Measurements from ENCODE around the gene LRSAM1.

Gene LRSAM1

GRCh38 chr9:127539982-127540663, 88.8 kb downstream of the LRSAM1 start:
- H3K36me3 Mint-ChIP-seq (ENCODE audit: insufficient read depth): peaks cover 1% of the 10 kb centered on the region
- ATAC-seq (replicated peaks; ENCODE audit: extremely low read depth, poor library complexity, severe bottlenecking): no peak
- no peaks in the 10 kb centered on the region for H3K9me3 Mint-ChIP-seq

DNA sequence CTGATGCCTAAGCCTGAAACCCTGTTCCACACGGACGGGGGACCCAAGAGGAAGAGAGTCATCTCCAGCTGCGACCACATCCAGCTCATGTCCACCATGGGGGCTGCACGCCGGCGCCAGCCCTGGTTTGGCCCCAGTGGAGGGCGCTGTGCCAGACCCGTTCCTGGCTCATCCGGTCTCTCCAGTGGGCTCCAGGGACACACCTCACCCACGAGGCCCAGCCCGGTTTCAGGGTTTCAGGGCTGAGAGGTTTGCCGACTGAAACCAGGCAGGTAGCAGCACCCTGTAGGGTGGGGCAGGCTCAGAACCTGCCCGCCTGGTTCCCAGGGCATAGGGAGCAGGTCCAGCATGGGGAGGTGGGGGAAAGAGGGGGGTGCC, 89.3 kb downstream of the LRSAM1 start:
- Mint-ChIP-seq H3K27ac (ENCODE audit: low read depth) (no peak overlapping the region), H3K36me3 (ENCODE audit: insufficient read depth) (peaks cover 1% of the 10 kb centered on the region), H3K27me3 (no peaks in the 10 kb centered on the region), H3K4me1 (peaks cover 5% of the 10 kb centered on the region), H3K9me3 (no peaks in the 10 kb centered on the region), H3K4me3 (no peak overlapping the region)
- no peak for DNase-seq (ENCODE audit: low spot score in 2 of 2)
- ATAC-seq (replicated peaks; ENCODE audit: extremely low read depth, poor library complexity, severe bottlenecking): no peak

More at GRCh38 chr9:127539982-127540663, 88.8 kb downstream of the LRSAM1 start:
- Mint-ChIP-seq H3K4me3 (no peak overlapping the region), H3K27ac (ENCODE audit: low read depth) (no peak overlapping the region), H3K27me3 (no peaks in the 10 kb centered on the region), H3K4me1 (peaks cover 5% of the 10 kb centered on the region)
- DNase-seq (ENCODE audit: low spot score in 2 of 2): no peak

DNA sequence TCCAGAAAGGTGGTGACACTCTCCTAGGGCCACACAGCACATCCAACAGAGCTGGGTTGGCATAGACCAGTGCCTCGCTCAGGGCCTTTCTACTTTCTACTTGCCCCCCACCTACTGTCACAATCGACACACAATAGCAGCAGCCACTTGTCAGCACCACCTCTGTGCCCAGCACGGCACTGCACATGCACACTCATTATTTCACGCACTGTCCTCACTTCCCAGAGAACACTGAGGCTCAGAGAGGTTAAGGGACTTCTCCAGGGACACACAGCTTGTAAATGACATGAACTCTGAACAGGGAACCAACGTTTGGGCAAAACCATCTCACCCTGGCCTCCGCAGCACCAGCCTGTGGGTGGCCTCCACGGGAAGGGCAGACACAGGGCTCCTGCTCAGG, 89.9 kb downstream of the LRSAM1 start:
- Mint-ChIP-seq H3K36me3 (ENCODE audit: insufficient read depth) (peaks cover 1% of the 10 kb centered on the region), H3K27ac (ENCODE audit: low read depth) (no peak overlapping the region), H3K4me1 (peaks cover 5% of the 10 kb centered on the region), H3K4me3 (no peak overlapping the region), H3K9me3 (no peaks in the 10 kb centered on the region), H3K27me3 (no peaks in the 10 kb centered on the region)
- ATAC-seq (replicated peaks; ENCODE audit: extremely low read depth, poor library complexity, severe bottlenecking) (no peak), DNase-seq (ENCODE audit: low spot score in 2 of 2) (no peak)

DNA sequence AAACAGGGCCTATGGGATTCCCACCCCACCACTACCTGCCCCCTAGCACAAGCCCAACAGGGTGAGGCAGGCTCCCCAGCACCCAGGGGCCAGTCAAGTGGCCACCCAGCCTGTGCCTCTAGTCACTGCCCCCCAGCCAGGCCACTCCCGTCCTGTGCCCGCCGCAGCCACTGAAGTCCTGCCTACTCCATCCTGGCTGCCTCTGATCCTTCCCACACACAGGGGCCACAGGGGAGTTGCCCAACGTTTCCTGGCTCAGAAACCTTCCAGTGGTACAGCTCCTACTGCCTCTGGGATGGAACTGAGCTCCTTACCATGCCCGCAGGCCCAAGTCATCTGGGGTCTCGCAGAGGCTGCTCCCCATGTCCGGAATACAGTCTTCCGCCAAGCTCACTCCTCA, 90.6 kb downstream of the LRSAM1 start:
- ATAC-seq (replicated peaks; ENCODE audit: extremely low read depth, poor library complexity, severe bottlenecking) (no peak), DNase-seq (ENCODE audit: low spot score in 2 of 2) (no peak)
- Mint-ChIP-seq H3K36me3 (ENCODE audit: insufficient read depth) (peaks cover 1% of the 10 kb centered on the region), H3K27me3 (no peaks in the 10 kb centered on the region), H3K27ac (ENCODE audit: low read depth) (no peak overlapping the region), H3K9me3 (no peaks in the 10 kb centered on the region), H3K4me1 (peaks cover 5% of the 10 kb centered on the region), H3K4me3 (no peak overlapping the region)

DNA sequence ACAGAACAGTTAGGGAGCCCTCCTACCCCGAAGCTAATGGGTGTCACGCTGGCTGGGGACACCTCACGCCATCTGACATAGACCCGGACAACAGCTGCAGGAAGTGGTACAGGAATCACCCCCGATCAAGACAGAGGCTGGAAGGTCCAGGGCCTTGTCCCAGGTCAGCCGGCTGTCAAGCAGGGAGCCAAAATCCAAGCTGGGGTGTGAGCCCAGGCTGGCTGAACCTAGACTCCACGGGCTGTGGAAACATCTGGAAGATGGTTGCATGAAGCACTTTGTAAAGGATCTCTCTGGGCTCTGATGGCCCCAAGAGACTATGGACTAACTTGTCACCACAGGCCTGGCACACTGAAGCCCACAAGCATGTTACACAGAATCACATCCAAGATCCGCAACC, 91.9 kb downstream of the LRSAM1 start:
- H3K9me3 Mint-ChIP-seq: no peaks in the 10 kb centered on the region
- DNase-seq (ENCODE audit: low spot score in 2 of 2) (no peak), ATAC-seq (replicated peaks; ENCODE audit: extremely low read depth, poor library complexity, severe bottlenecking) (no peak)
- H3K27ac Mint-ChIP-seq (ENCODE audit: low read depth): peak overlapping the region; percentile 7
- peaks cover 1% of the 10 kb centered on the region for H3K36me3 Mint-ChIP-seq (ENCODE audit: insufficient read depth)
- H3K4me3 Mint-ChIP-seq: no peak overlapping the region
- H3K27me3 Mint-ChIP-seq: no peaks in the 10 kb centered on the region
- peaks cover 5% of the 10 kb centered on the region for H3K4me1 Mint-ChIP-seq

- H3K4me1 Mint-ChIP-seq: peaks cover 5% of the 10 kb centered on the region
- no peaks in the 10 kb centered on the region for H3K27me3 Mint-ChIP-seq
- H3K4me3 Mint-ChIP-seq: no peak overlapping the region
These were observed 92.7 kb downstream of the LRSAM1 start for GRCh38 chr9:127543973-127544533.

GRCh38 chr9:127545196-127546124, 94.2 kb downstream of the LRSAM1 start:
- H3K36me3 Mint-ChIP-seq (ENCODE audit: insufficient read depth): peaks cover 4% of the 10 kb centered on the region
- peak overlapping the region; percentile 79 for H3K27ac Mint-ChIP-seq (ENCODE audit: low read depth)
- peaks cover 10% of the 10 kb centered on the region for H3K4me1 Mint-ChIP-seq
- DNase-seq (ENCODE audit: low spot score in 2 of 2) (no peak), ATAC-seq (replicated peaks; ENCODE audit: extremely low read depth, poor library complexity, severe bottlenecking) (no peak)
- H3K4me3 Mint-ChIP-seq: no peak overlapping the region
- H3K9me3 Mint-ChIP-seq: no peaks in the 10 kb centered on the region
- H3K27me3 Mint-ChIP-seq: no peaks in the 10 kb centered on the region

More at GRCh38 chr9:127543973-127544533, 92.7 kb downstream of the LRSAM1 start:
- peaks cover 1% of the 10 kb centered on the region for H3K36me3 Mint-ChIP-seq (ENCODE audit: insufficient read depth)
- DNase-seq (ENCODE audit: low spot score in 2 of 2) (no peak), ATAC-seq (replicated peaks; ENCODE audit: extremely low read depth, poor library complexity, severe bottlenecking) (no peak)
- peak overlapping the region; percentile 7 for H3K27ac Mint-ChIP-seq (ENCODE audit: low read depth)
- H3K9me3 Mint-ChIP-seq: no peaks in the 10 kb centered on the region

DNA sequence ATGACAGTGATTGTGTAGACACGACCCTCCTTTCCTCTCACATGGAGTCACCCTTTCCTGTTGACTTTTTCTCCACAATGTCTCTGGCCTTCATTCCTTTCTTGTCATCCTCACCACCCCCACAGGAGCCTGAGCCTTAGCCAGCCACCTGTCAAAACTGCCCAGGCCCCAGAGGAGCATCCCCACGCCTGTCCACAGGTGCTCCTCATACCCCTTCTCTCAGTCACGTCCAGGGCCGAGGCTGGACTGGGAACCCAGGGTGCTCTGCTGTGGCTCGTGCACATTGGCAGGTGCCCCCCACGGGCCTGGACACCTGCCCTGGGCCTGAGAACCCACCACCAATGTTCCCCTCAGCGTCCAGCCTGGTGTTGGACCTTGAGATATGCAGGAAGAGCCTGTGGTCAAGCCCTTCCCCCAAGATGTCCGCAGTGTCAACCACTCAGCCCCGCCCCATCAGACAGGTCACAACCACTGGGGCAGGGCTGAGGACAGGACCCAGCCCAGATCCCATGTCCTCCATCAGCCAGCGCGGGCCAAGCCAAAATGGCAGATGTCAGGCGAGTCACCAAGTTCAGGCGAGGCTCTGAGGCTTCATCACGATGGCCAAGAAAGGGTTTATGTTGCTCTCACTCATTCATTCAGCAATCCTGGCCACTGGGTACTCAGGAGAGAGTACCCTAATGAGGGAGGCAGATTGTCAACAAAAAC, 95.0 kb downstream of the LRSAM1 start:
- Mint-ChIP-seq H3K4me1 (peaks cover 11% of the 10 kb centered on the region), H3K4me3 (no peak overlapping the region), H3K27me3 (no peaks in the 10 kb centered on the region)

DNA sequence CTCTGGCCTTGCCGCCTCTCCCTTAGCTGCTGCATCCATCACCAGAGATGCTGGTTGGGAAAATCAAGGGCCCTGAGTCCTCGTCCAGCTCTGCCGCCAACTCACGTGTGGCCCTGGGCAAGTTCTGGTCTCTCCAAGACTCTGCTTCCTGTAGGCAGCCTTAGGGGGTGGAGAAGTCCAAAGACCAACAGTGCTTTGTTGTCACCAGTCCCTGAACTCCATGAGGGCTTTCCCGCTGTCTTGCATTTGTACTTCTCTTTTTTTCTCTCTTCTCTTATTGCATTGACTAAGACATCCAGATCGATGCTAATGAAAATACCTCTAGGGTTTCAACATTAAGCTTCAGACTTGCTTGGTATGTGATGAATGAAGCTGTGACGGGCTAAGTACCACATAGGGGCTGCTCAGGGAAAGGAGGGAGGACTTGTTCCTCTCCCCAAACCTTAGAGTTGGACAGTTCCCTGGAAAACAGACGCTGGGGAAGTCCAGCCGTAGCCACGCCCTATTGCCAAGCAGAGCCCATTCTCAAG, 97.1 kb downstream of the LRSAM1 start:
- H3K36me3 Mint-ChIP-seq (ENCODE audit: insufficient read depth): peaks cover 4% of the 10 kb centered on the region
- H3K4me1 Mint-ChIP-seq: peaks cover 6% of the 10 kb centered on the region
- H3K9me3 Mint-ChIP-seq: no peaks in the 10 kb centered on the region
- H3K27ac Mint-ChIP-seq (ENCODE audit: low read depth): no peak overlapping the region
- ATAC-seq (replicated peaks; ENCODE audit: extremely low read depth, poor library complexity, severe bottlenecking): no peak
- H3K4me3 Mint-ChIP-seq: no peak overlapping the region
- no peak for DNase-seq (ENCODE audit: low spot score in 2 of 2)
- no peaks in the 10 kb centered on the region for H3K27me3 Mint-ChIP-seq

More for the DNA sequence above, 95.0 kb downstream of the LRSAM1 start:
- Mint-ChIP-seq H3K9me3 (no peaks in the 10 kb centered on the region), H3K27ac (ENCODE audit: low read depth) (peak overlapping the region; percentile 79), H3K36me3 (ENCODE audit: insufficient read depth) (peaks cover 4% of the 10 kb centered on the region)
- ATAC-seq (replicated peaks; ENCODE audit: extremely low read depth, poor library complexity, severe bottlenecking) (no peak), DNase-seq (ENCODE audit: low spot score in 2 of 2) (no peak)

DNA sequence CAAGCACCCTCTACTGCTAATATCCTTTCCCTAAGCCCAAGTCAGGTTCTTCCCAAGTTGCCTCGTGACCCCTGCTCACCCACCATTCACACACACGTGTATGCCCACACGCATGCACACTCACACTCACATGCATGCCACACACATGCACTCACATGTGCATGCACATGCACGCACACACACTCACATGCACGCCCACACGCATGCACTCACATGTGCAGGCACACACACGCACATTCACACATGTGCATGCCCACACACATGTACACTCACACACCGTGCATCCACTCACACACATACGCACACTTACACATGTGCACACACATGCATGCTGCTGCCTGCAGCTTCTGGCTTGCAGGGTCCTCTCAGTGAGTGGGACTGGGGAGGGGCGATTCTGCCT, 97.9 kb downstream of the LRSAM1 start:
- Mint-ChIP-seq H3K27ac (ENCODE audit: low read depth) (no peak overlapping the region), H3K4me3 (no peak overlapping the region), H3K36me3 (ENCODE audit: insufficient read depth) (peaks cover 4% of the 10 kb centered on the region), H3K9me3 (no peaks in the 10 kb centered on the region), H3K27me3 (no peaks in the 10 kb centered on the region), H3K4me1 (peaks cover 11% of the 10 kb centered on the region)
- no peak for DNase-seq (ENCODE audit: low spot score in 2 of 2)
- ATAC-seq (replicated peaks; ENCODE audit: extremely low read depth, poor library complexity, severe bottlenecking): no peak

- Mint-ChIP-seq H3K36me3 (ENCODE audit: insufficient read depth) (peaks cover 4% of the 10 kb centered on the region), H3K9me3 (no peaks in the 10 kb centered on the region), H3K27ac (ENCODE audit: low read depth) (no peak overlapping the region), H3K4me3 (no peak overlapping the region), H3K4me1 (peaks cover 12% of the 10 kb centered on the region), H3K27me3 (no peaks in the 10 kb centered on the region)
- DNase-seq (ENCODE audit: low spot score in 2 of 2): no peak
- no peak for ATAC-seq (replicated peaks; ENCODE audit: extremely low read depth, poor library complexity, severe bottlenecking)
These were observed 98.4 kb downstream of the LRSAM1 start for GRCh38 chr9:127549751-127550150.

DNA sequence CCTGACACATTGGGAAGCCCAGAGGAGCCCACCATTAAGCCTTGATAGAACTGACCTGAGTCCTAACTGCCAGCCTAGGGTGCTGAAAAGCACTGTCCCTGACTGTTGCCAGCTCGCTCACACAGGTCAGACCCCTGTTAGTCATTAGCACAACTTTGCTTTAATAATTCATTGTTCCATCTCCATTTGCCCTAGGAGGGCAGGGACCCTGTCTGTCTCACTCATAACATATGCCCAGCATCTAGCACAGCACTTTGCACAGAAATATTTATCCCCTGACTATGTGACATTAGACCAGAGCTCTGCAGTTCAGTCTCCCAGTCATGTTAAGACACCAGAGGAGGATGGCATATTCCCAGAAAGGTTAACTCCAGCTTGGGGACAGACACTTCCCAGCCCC, 99.0 kb downstream of the LRSAM1 start:
- Mint-ChIP-seq H3K4me3 (no peak overlapping the region), H3K27ac (ENCODE audit: low read depth) (no peak overlapping the region), H3K36me3 (ENCODE audit: insufficient read depth) (peaks cover 2% of the 10 kb centered on the region), H3K9me3 (no peaks in the 10 kb centered on the region), H3K4me1 (peaks cover 16% of the 10 kb centered on the region), H3K27me3 (no peaks in the 10 kb centered on the region)
- no peak for DNase-seq (ENCODE audit: low spot score in 2 of 2)
- ATAC-seq (replicated peaks; ENCODE audit: extremely low read depth, poor library complexity, severe bottlenecking): no peak

Data from central memory CD8-positive, alpha-beta T cell (primary cell).